GM20000 (cell line): ENCODE results near the gene KIAA1328.
"Not testable (repeated sequence)": the region's sequence is repeated elsewhere in the genome, so short reads cannot be mapped to it uniquely, and the experiment has no call there.

ENCODE experiments used
- DNase-seq: peaks from one replicate; pipeline ENCODE4 v3.0.0; 2012; ENCODE audit warnings: low spot score
- CTCF ChIP-seq: IDR thresholded peaks from 2 replicates; pipeline ENCODE4 v1.5.1; 2012; ENCODE audit warnings: mild to moderate bottlenecking, control low read depth; ENCODE audit errors: extremely low read depth, missing control alignments

KIAA1328 gene

GRCh38 chr18:36856815-36857214, 27.9 kb downstream of the KIAA1328 start:
- DNase-seq: no peak
- TF ChIP-seq CTCF: no peak

DNA sequence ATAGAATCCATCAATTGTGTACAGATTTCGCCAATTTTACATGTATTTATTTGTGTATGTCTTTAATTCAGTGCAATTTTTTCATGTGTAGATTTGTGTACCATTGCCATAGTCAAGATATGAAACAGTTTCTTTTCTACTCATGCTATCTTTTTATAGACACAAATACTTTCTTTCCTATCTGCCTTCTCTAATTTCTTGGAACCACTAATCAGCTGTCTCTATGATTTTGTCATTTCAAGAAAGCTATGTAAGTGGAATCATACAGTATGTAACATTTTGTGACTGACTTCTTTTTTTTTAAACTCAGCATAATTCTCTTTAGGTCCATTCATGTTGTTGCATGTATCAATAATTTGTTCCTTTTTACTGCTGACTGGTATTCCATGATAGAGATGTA, 33.3 kb downstream of the KIAA1328 start:
- DNase-seq: no peak
- TF ChIP-seq CTCF: no peak

- no peak for TF ChIP-seq CTCF
- DNase-seq: no peak
Observed at GRCh38 chr18:36867056-36867455, 38.1 kb downstream of the KIAA1328 start.

DNA sequence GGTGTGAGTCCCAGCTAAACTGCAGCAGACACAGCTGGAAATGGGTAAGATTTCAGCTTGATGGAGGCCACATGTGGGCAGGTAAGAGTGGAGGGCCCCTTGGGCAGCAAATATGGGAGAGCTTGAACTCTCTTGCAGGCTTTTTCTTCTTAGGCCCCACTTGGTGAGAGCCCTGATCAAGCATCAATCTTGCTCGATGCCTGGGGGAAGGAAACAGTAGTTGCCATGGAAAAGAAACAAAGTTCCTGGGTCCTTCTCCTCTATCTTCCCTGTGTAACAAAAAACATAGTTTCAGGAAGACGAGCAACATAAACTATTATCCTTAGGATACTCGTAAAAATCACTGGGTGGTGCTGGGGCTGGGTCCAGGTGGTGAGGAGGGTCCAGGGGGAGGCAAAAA, 42.9 kb downstream of the KIAA1328 start:
- TF ChIP-seq CTCF: no peak
- DNase-seq: no peak

GRCh38 chr18:36872329-36872728, 43.4 kb downstream of the KIAA1328 start:
- TF ChIP-seq CTCF: no peak
- DNase-seq: no peak

GRCh38 chr18:36873826-36874225, 44.9 kb downstream of the KIAA1328 start:
- not testable (repeated sequence) for DNase-seq

DNA sequence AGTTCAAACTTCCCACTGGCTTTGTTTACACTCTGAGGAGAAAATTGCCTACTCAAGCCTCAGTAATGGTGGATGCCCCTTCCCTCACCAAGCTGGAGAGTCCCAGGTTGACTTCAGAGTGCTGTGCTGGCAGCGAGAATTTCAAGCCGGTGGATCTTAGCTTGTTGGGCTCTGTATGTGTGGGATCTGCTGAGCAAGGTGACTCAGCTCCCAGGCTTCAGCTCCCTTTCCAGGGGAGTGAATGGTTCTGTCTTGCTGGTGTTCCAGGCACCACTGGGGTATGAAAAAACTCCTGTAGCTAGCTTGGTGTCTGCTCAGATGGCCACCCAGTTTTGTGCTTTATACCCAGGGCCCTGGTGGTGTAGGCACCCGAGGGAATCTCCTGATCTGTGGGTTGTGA, 50.9 kb downstream of the KIAA1328 start:
- not testable (repeated sequence) for DNase-seq

DNA sequence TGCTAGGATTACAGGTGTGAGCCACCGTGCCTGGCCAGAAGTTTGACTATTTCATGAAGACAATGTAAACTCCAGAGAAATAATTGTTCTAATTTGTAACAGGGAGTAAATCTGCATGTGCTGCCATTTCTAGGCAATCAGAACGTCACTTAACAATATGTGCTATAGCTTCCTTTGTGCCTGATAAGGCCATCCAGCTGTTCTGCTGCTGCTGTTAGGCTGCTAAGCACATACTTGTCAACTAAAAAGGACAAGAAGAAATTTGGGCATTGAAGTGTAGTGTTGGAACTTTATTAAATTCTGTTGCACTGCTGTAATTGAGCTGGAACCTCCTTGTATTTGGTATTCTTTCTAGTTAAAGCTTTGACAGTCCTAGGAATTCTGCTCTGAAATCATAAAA, 57.1 kb downstream of the KIAA1328 start:
- TF ChIP-seq CTCF: no peak
- DNase-seq: no peak

DNA sequence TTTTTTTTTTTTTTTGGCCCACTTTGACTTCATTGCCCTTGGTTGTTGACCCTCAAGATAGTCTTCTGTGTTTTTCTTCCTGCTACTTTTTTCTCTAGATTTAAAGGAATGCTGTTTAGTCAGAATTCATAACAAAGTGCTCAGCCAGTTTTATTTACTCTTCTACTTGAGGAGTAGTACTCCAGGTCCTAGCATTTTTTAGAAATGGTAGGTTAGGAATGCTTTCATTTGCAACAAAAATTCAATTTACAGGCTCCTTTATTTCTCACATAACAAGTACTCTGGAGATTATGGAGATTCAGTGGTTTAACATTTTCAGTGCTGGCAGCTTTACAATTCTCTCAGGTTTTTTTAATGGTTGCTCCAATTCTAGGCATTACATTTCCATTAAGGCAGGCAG, 58.2 kb downstream of the KIAA1328 start:
- no peak for DNase-seq
- no peak for TF ChIP-seq CTCF
